Measurements from ENCODE around the gene COX7A1. TPM values are rescaled to one million over a fixed set of nuclear protein-coding genes. Genes with fewer than 3 reads are reported as not detected.

The COX7A1 gene
- total and polyA plus RNA-seq, 11 donors = 414 to 2,982 (median 2,187) TPM

- TF ChIP-seq CTCF (IDR thresholded peaks at IDR 0.05) (no peak), POLR2A (IDR thresholded peaks at IDR 0.05) (no peak)
- Histone ChIP-seq H3K4me1 (peaks cover 3 to 32% (median 19%) of the 10 kb centered on the region in 12 donors), H3K36me3 (peaks cover 0 to 56% (median 47%) of the 10 kb centered on the region in 9 donors), H3K27me3 (no peaks in the 10 kb centered on the region), H3K27ac (peak overlapping the region; percentile 28 to 93 (median 88)), H3K9me3 (no peaks in the 10 kb centered on the region), H3K4me3 (peak overlapping the region; percentile 60 to 98 (median 90))
- WGBS, 4 donors = 6 to 15% (median 12%) methylated on average over 42 to 48 of the region's 48 CpGs
- peak in 2 of 4 donors; percentile 0 to 4 for ATAC-seq
- intact Hi-C loops (cut with DNase I) = loop anchor here in 7 of 10 donors (2.0 to 10.0 kb wide), 5 partner anchors 57 to 122 kb away; partner anchors contain the start of genes SDHAF1 (in 3 of the 7), THAP8 (in 2 of the 7) and WDR62 (in 2 of the 7)
- DNase-seq = peak in 3 of 5 donors; percentile 23 to 50 (median 43)
Observed at GRCh38 chr19:36113894-36114720, 38.1 kb downstream of the COX7A1 start.

GRCh38 chr19:36113425-36113824 is 38.8 kb downstream of the COX7A1 start:
- DNase-seq = no peak
- intact Hi-C loops (cut with DNase I) = loop anchor here in 5 of 10 donors (5.0 to 10.0 kb wide), 4 partner anchors 56 to 121 kb away; partner anchors contain the start of gene SDHAF1 (in 3 of the 5)
- 93 to 94% (median 93%) methylated on average over 26 to 34 of the region's 34 CpGs for whole genome bisulfite sequencing, 4 donors
- no peak for TF ChIP-seq POLR2A (IDR thresholded peaks at IDR 0.05)
- TF ChIP-seq CTCF (IDR thresholded peaks at IDR 0.05) = no peak
- Histone ChIP-seq H3K9me3 (no peaks in the 10 kb centered on the region), H3K27me3 (no peaks in the 10 kb centered on the region), H3K27ac (peak overlapping the region in 1 of 12 donors; percentile 93), H3K4me3 (peak overlapping the region in 9 of 12 donors; percentile 73 to 98 (median 90)), H3K4me1 (peaks cover 3 to 32% (median 19%) of the 10 kb centered on the region in 12 donors), H3K36me3 (peaks cover 0 to 49% (median 42%) of the 10 kb centered on the region in 9 donors)
- no peak for ATAC-seq

- Histone ChIP-seq H3K4me1 (peaks cover 3 to 32% (median 19%) of the 10 kb centered on the region in 12 donors), H3K9me3 (no peaks in the 10 kb centered on the region), H3K36me3 (peaks cover 0 to 42% (median 36%) of the 10 kb centered on the region in 9 donors), H3K27me3 (no peaks in the 10 kb centered on the region), H3K4me3 (no peak overlapping the region), H3K27ac (no peak overlapping the region)
- ATAC-seq (no peak), DNase-seq (no peak)
- WGBS, 4 donors = 93 to 98% (median 96%) methylated on average over 10 of the region's 10 CpGs
- intact Hi-C loops (cut with DNase I) = loop anchor here in 5 of 10 donors (5.0 to 10.0 kb wide), 4 partner anchors 55 to 120 kb away; partner anchors contain the start of gene SDHAF1 (in 3 of the 5)
- no peak for TF ChIP-seq POLR2A (IDR thresholded peaks at IDR 0.05)
- TF ChIP-seq CTCF (IDR thresholded peaks at IDR 0.05) = no peak
Observed at GRCh38 chr19:36112678-36113077, 39.6 kb downstream of the COX7A1 start.

- TF ChIP-seq CTCF (IDR thresholded peaks at IDR 0.05) = no peak
- no peak for TF ChIP-seq POLR2A (IDR thresholded peaks at IDR 0.05)
- Histone ChIP-seq H3K4me3 (no peak overlapping the region), H3K36me3 (peaks cover 0 to 33% (median 28%) of the 10 kb centered on the region in 9 donors), H3K27me3 (no peaks in the 10 kb centered on the region), H3K4me1 (peaks cover under 1 to 23% (median 13%) of the 10 kb centered on the region in 12 donors), H3K9me3 (no peaks in the 10 kb centered on the region), H3K27ac (no peak overlapping the region)
- DNase-seq (no peak), ATAC-seq (no peak)
- 79 to 84% (median 81%) methylated on average over 8 to 13 of the region's 13 CpGs for WGBS, 4 donors
- intact Hi-C loops (cut with DNase I) = loop anchor here in 5 of 10 donors (5.0 to 10.0 kb wide), 4 partner anchors 54 to 119 kb away; partner anchors contain the start of gene SDHAF1 (in 3 of the 5)
Observed at GRCh38 chr19:36111200-36111539, 41.1 kb downstream of the COX7A1 start.

Measured in heart left ventricle (tissue), 16 donors.